Tracheal epithelial cell (primary cell): Measurements from ENCODE around the gene TCN2. TPM values are rescaled to one million over a fixed set of nuclear protein-coding genes. Genes with fewer than 3 reads are reported as not detected.

ENCODE experiments used
- total RNA-seq: library from RNA; depleted of rRNA; stranded (reverse); fragments of >200 nt; gene quantifications from 2 replicates; pipeline ENCODE4 v1.2.1, GENCODE V29; 2014

TCN2 gene
- total RNA-seq: 3.1 and 4.0 TPM in 2 replicates

GRCh38 chr22:30606455-30607299 is at the start of gene TCN2:
Gene TCN2, plus strand, starts transcription at chr22:30607174. Its CDS starts 158 bp downstream, at chr22:30607332.

GRCh38 chr22:30574095-30574981 is 32.6 kb upstream of the TCN2 start, which contains the start of gene GAL3ST1:
Gene GAL3ST1, minus strand, starts transcription at chr22:30574665. Its CDS starts 17,273 bp downstream, at chr22:30557392.

GRCh38 chr22:30591588-30592359 is 15.2 kb upstream of the TCN2 start, which contains the start of gene PES1:
Gene PES1, minus strand, starts transcription at chr22:30591910. Its CDS starts 77 bp downstream, at chr22:30591833.

GRCh38 chr22:30635273-30636225 is 28.6 kb downstream of the TCN2 start, which contains the start of gene SLC35E4:
Gene SLC35E4, plus strand, starts transcription at chr22:30635781. Its CDS starts 670 bp downstream, at chr22:30636451.

GRCh38 chr22:30667494-30668385 is 60.8 kb downstream of the TCN2 start, which contains the start of gene DUSP18:
Gene DUSP18, minus strand, starts transcription at chr22:30667875. Its CDS starts 3,872 bp downstream, at chr22:30664003.

Other genes starting within 250 kb of the TCN2 start
- 14.1 and 25.1 TPM in 2 replicates for gene RNF215, start 219.8 kb upstream of the TCN2 start, total RNA-seq
- 77.8 and 82.7 TPM in 2 replicates for gene SEC14L2, start 210.2 kb upstream of the TCN2 start, total RNA-seq
- 28.4 and 29.0 TPM in 2 replicates for gene MTFP1, start 181.4 kb upstream of the TCN2 start, total RNA-seq
- gene SEC14L3, start 135.2 kb upstream of the TCN2 start, total RNA-seq: not detected in 2 replicates
- gene SEC14L4, start 101.5 kb upstream of the TCN2 start, total RNA-seq: not detected in 2 replicates
- 6.7 TPM in 1 of 2 replicates, not detected in the other for gene SEC14L6, start 60.4 kb upstream of the TCN2 start, total RNA-seq
- 0.48 TPM in 1 of 2 replicates, not detected in the other for gene GAL3ST1, start 32.5 kb upstream of the TCN2 start, total RNA-seq
- 84.2 and 117 TPM in 2 replicates for gene PES1, start 15.3 kb upstream of the TCN2 start, total RNA-seq
- gene SLC35E4, start 28.6 kb downstream of the TCN2 start, total RNA-seq: 3.8 and 10.4 TPM in 2 replicates
- gene DUSP18, start 60.7 kb downstream of the TCN2 start, total RNA-seq: 4.7 and 5.3 TPM in 2 replicates
- 5.1 and 8.0 TPM in 2 replicates for gene OSBP2, start 87.7 kb downstream of the TCN2 start, total RNA-seq